ENCODE data around the gene GINS3.

- TF ChIP-seq CTCF (IDR thresholded peaks at IDR 0.05) (no peak), REST (IDR thresholded peaks at IDR 0.05; ENCODE audit: insufficient read depth in 1 of 2, low read depth in 2 of 2, low read length in 1 of 2) (no peak), POLR2AphosphoS5 (IDR thresholded peaks at IDR 0.05; ENCODE audit: low read depth, low read length) (no peak)
These were observed 12.5 kb upstream of the GINS3 start for GRCh38 chr16:58379736-58380135.
